Measurements from ENCODE around the gene CPED1.

The CPED1 gene

GRCh38 chr7:120988591-120989256 is at the start of gene CPED1:
CPED1 (plus strand) TSS chr7:120988711; CDS start chr7:120989622, 911 bp downstream.
- no peak within 1 kb of the TSS for H3K27ac ChIP-seq
- no peak for TF ChIP-seq FOXP2 (optimal IDR thresholded peaks at IDR 0.05; ENCODE audit: control extremely low read depth, extremely low read length, insufficient read depth)
- no peak within 1 kb of the TSS for H3K9ac ChIP-seq (ENCODE audit: insufficient read length)
- H3K36me3 ChIP-seq (ENCODE audit: insufficient read depth, low read length) = no peaks in the 10 kb centered on the region
- H3K4me3 ChIP-seq = 0 out of 2 replicates have a peak within 1 kb of the TSS, but pooled peaks have one; percentile 2
- DNase-seq (ENCODE audit: low read depth, low spot score) = no peak
- no peaks in the 10 kb centered on the region for H3K9me3 ChIP-seq (ENCODE audit: low read depth, low read length)

GRCh38 chr7:120939345-120939744 is 49.2 kb upstream of the CPED1 start:
- no peak for DNase-seq (ENCODE audit: low read depth, low spot score)
- Histone ChIP-seq H3K9ac (ENCODE audit: insufficient read length) (no peak overlapping the region), H3K36me3 (ENCODE audit: insufficient read depth, low read length) (no peaks in the 10 kb centered on the region), H3K9me3 (ENCODE audit: low read depth, low read length) (no peaks in the 10 kb centered on the region), H3K4me3 (no peak overlapping the region), H3K27ac (no peak overlapping the region)
- no peak for TF ChIP-seq FOXP2 (optimal IDR thresholded peaks at IDR 0.05; ENCODE audit: control extremely low read depth, extremely low read length, insufficient read depth)

DNA sequence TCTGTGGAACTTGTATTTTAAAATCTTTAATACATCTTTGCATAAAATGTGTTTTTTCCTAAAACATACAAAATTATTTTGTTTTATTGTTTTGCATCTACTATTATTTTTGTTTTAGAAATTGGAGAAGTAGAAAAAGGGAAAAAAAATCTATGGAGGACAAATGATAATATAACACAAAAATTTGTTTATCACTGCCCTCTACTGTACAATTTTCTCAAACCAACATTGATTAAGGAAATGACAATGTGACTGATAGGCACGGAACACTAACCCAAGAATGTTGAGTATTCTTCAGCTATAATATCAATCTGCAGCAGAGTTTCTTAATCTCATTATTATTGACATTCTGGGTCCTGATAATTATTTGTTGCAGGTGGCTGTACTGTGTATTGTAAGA is 47.4 kb upstream of the CPED1 start:
- TF ChIP-seq POLR2AphosphoS5 (IDR thresholded peaks at IDR 0.05; ENCODE audit: borderline replicate concordance, low read depth, low read length) = no peak
- no peak for TF ChIP-seq EZH2 (IDR thresholded peaks at IDR 0.05)
- TF ChIP-seq FOXP2 (optimal IDR thresholded peaks at IDR 0.05; ENCODE audit: control extremely low read depth, extremely low read length, insufficient read depth) = no peak
- no peak overlapping the region for H3K27ac ChIP-seq
- no peaks in the 10 kb centered on the region for H3K36me3 ChIP-seq (ENCODE audit: insufficient read depth, low read length)
- no peak overlapping the region for H3K4me3 ChIP-seq
- DNase-seq (ENCODE audit: low read depth, low spot score) = no peak
- H3K9me3 ChIP-seq (ENCODE audit: low read depth, low read length) = no peaks in the 10 kb centered on the region
- H3K9ac ChIP-seq (ENCODE audit: insufficient read length) = no peak overlapping the region

GRCh38 chr7:120941856-120942255 is 46.7 kb upstream of the CPED1 start:
- Histone ChIP-seq H3K9me3 (ENCODE audit: low read depth, low read length) (no peaks in the 10 kb centered on the region), H3K36me3 (ENCODE audit: insufficient read depth, low read length) (no peaks in the 10 kb centered on the region), H3K27ac (no peak overlapping the region), H3K4me3 (no peak overlapping the region), H3K9ac (ENCODE audit: insufficient read length) (no peak overlapping the region)
- TF ChIP-seq FOXP2 (optimal IDR thresholded peaks at IDR 0.05; ENCODE audit: control extremely low read depth, extremely low read length, insufficient read depth) = no peak
- no peak for TF ChIP-seq EZH2 (IDR thresholded peaks at IDR 0.05)
- no peak for TF ChIP-seq POLR2AphosphoS5 (IDR thresholded peaks at IDR 0.05; ENCODE audit: borderline replicate concordance, low read depth, low read length)
- no peak for DNase-seq (ENCODE audit: low read depth, low spot score)

DNA sequence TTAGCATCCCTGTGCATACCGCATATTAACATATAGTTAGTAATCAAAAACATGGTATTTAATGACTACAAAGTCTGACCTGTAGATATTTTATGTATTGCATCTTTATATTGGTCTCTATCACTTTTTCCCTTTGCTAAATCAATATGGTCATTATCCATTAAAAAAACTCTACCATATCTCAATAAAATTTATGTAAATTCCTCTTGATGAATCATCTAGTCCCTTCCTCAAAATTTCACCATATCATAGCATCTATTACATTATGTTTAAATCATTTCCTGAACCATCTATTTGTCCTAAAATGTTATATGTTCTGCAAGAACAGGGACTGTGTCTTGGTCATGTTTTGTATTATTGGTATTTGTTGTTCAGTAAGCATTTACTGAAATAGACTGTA is 45.6 kb upstream of the CPED1 start:
- Histone ChIP-seq H3K9me3 (ENCODE audit: low read depth, low read length) (no peaks in the 10 kb centered on the region), H3K9ac (ENCODE audit: insufficient read length) (no peak overlapping the region), H3K27ac (no peak overlapping the region), H3K4me3 (no peak overlapping the region), H3K36me3 (ENCODE audit: insufficient read depth, low read length) (no peaks in the 10 kb centered on the region)
- no peak for DNase-seq (ENCODE audit: low read depth, low spot score)
- no peak for TF ChIP-seq EZH2 (IDR thresholded peaks at IDR 0.05)
- TF ChIP-seq FOXP2 (optimal IDR thresholded peaks at IDR 0.05; ENCODE audit: control extremely low read depth, extremely low read length, insufficient read depth) = no peak
- TF ChIP-seq POLR2AphosphoS5 (IDR thresholded peaks at IDR 0.05; ENCODE audit: borderline replicate concordance, low read depth, low read length) = no peak

DNA sequence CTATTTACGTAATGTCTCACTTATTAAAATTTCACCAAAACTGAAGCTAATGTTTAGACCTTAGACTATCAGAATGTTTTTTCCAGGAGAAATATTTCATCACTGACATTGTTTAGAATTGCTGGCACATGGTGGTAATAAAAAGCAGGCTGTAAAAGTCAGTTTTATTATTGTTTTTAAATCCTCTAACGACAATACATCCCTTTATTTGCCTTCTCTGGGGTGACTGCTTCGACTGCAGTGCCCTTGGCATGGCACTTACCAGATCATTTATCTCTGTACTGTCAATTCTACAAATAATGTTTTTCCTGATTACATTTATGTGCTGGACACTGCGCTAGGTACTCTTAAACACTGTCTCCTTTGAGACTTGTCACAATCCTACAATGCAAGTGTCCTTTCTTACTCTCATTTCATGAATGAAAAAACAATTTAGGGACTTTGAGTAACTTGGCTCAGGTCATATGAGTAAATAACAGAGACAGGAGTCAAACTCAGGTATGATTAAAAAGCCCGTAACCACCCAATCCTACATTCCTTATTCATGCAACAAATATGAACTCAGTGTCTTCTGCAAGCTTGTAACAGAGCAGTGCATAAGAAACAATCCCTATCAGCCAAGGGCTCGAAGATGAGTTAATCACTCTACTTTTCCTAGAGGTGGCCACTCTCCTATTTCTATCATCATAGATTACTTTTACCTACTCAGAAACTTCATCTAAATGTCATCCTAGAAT is 43.5 kb upstream of the CPED1 start:
- H3K9me3 ChIP-seq (ENCODE audit: low read depth, low read length) = no peaks in the 10 kb centered on the region
- no peak for TF ChIP-seq FOXP2 (optimal IDR thresholded peaks at IDR 0.05; ENCODE audit: control extremely low read depth, extremely low read length, insufficient read depth)
- no peak for TF ChIP-seq EZH2 (IDR thresholded peaks at IDR 0.05)
- TF ChIP-seq POLR2AphosphoS5 (IDR thresholded peaks at IDR 0.05; ENCODE audit: borderline replicate concordance, low read depth, low read length) = no peak
- no peak for DNase-seq (ENCODE audit: low read depth, low spot score)
- H3K36me3 ChIP-seq (ENCODE audit: insufficient read depth, low read length) = no peaks in the 10 kb centered on the region
- H3K9ac ChIP-seq (ENCODE audit: insufficient read length) = no peak overlapping the region
- H3K27ac ChIP-seq = no peak overlapping the region
- no peak overlapping the region for H3K4me3 ChIP-seq

DNA sequence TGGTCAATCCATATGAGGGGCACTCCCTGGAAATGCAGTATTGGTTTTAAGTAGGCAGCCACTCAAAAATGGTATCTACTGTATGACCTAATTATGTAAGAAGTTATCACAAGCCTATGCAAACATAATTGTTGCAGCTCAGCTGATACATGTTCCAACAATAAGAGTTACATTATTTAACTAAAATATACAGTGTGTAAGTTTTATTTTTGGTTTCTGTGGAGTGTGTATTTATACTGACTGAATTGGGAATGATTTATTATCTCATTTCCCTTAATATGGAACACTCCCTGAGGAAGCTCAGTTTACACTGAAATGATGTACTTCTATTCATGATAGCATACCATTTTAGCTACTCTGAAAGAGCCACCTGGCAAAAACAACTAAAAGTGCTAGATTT is 40.5 kb upstream of the CPED1 start:
- Histone ChIP-seq H3K36me3 (ENCODE audit: insufficient read depth, low read length) (peaks cover 6% of the 10 kb centered on the region; the same call in 1 of the 2 replicates), H3K4me3 (no peak overlapping the region), H3K9ac (ENCODE audit: insufficient read length) (no peak overlapping the region), H3K27ac (no peak overlapping the region), H3K9me3 (ENCODE audit: low read depth, low read length) (no peaks in the 10 kb centered on the region)
- no peak for TF ChIP-seq FOXP2 (optimal IDR thresholded peaks at IDR 0.05; ENCODE audit: control extremely low read depth, extremely low read length, insufficient read depth)
- TF ChIP-seq EZH2 (IDR thresholded peaks at IDR 0.05) = no peak
- no peak for TF ChIP-seq POLR2AphosphoS5 (IDR thresholded peaks at IDR 0.05; ENCODE audit: borderline replicate concordance, low read depth, low read length)
- no peak for DNase-seq (ENCODE audit: low read depth, low spot score)

DNA sequence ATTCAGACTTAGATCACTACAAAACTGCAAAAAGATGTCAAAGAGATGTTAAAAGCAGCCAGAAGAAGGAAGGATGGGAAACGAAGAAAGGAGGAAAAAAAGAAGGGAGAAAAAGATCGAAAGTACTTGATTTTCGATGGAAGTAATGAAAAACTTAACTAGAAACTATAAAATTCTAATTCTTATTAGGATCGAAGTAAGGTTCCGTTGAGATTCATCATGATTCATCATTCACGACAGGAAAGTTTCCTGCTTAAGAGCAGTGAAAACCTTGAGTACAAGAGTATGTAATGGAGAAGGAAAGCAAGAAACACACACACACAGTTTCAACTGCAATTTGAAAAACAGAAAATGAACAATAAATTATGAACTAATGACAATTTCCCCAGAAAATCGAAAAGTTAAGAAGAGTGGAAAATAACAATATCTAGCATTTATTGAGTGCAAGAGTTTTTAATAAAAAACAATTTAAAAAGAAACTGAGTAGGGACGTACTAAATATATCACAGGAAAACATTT is 39.1 kb upstream of the CPED1 start:
- H3K9ac ChIP-seq (ENCODE audit: insufficient read length) = peak overlapping the region; percentile 83
- no peak overlapping the region; the same call in 1 of the 2 replicates for H3K27ac ChIP-seq
- no peaks in the 10 kb centered on the region for H3K9me3 ChIP-seq (ENCODE audit: low read depth, low read length)
- peaks cover 21% of the 10 kb centered on the region for H3K36me3 ChIP-seq (ENCODE audit: insufficient read depth, low read length)
- peak overlapping the region; percentile 98 for H3K4me3 ChIP-seq
- no peak for TF ChIP-seq FOXP2 (optimal IDR thresholded peaks at IDR 0.05; ENCODE audit: control extremely low read depth, extremely low read length, insufficient read depth)
- no peak for DNase-seq (ENCODE audit: low read depth, low spot score)
